Epithelial cell of prostate (primary cell): ENCODE results near the gene STK17A.

Experiments used
- DNase-seq: peaks from one replicate; pipeline ENCODE4 v3.0.0-alpha.2; 2011; ENCODE audit warnings: low read depth, low spot score
- H3K27ac ChIP-seq: fragments of 450-650 bp; 2 replicates; pipeline ENCODE4 v1.5.1; 2017; ENCODE audit warnings: mild to moderate bottlenecking

The STK17A gene

GRCh38 chr7:43582503-43583423, at the start of gene STK17A:
TSS of gene STK17A (plus strand) at chr7:43583108. CDS start at chr7:43583244, 136 bp downstream.
- DNase-seq = no peak
- peak within 1 kb of the TSS; percentile 83 for H3K27ac ChIP-seq

- no peak for DNase-seq
- H3K27ac ChIP-seq = no peak overlapping the region
Measured at GRCh38 chr7:43533801-43534479, 49.0 kb upstream of the STK17A start.

- DNase-seq = no peak
- H3K27ac ChIP-seq = no peak overlapping the region
Measured at GRCh38 chr7:43535031-43535451, 47.9 kb upstream of the STK17A start.

- DNase-seq = peak; percentile 20
- no peak overlapping the region for H3K27ac ChIP-seq
Measured at GRCh38 chr7:43535810-43536585, 46.9 kb upstream of the STK17A start.

GRCh38 chr7:43536773-43537172, 46.1 kb upstream of the STK17A start:
- H3K27ac ChIP-seq = no peak overlapping the region
- DNase-seq = no peak

- H3K27ac ChIP-seq = no peak overlapping the region
- no peak for DNase-seq
Measured at GRCh38 chr7:43537765-43538403, 45.0 kb upstream of the STK17A start.

GRCh38 chr7:43538404-43538771, 44.5 kb upstream of the STK17A start:
- no peak overlapping the region for H3K27ac ChIP-seq
- no peak for DNase-seq

GRCh38 chr7:43540471-43540870, 42.4 kb upstream of the STK17A start:
- DNase-seq = no peak
- no peak overlapping the region for H3K27ac ChIP-seq

GRCh38 chr7:43542716-43543115, 40.2 kb upstream of the STK17A start:
- no peak for DNase-seq
- no peak overlapping the region for H3K27ac ChIP-seq

- no peak for DNase-seq
- H3K27ac ChIP-seq = no peak overlapping the region
Measured at GRCh38 chr7:43546231-43546630, 36.7 kb upstream of the STK17A start.

GRCh38 chr7:43550427-43550826, 32.5 kb upstream of the STK17A start:
- no peak for DNase-seq

GRCh38 chr7:43552122-43552521, 30.8 kb upstream of the STK17A start:
- no peak overlapping the region for H3K27ac ChIP-seq
- no peak for DNase-seq

More at GRCh38 chr7:43550427-43550826, 32.5 kb upstream of the STK17A start:
- H3K27ac ChIP-seq = no peak overlapping the region

- no peak for DNase-seq
- no peak overlapping the region for H3K27ac ChIP-seq
Measured at GRCh38 chr7:43553999-43554398, 28.9 kb upstream of the STK17A start.

- no peak overlapping the region for H3K27ac ChIP-seq
- DNase-seq = no peak
Measured at GRCh38 chr7:43554423-43554822, 28.5 kb upstream of the STK17A start.

GRCh38 chr7:43557831-43558495, 24.9 kb upstream of the STK17A start:
- no peak overlapping the region for H3K27ac ChIP-seq
- no peak for DNase-seq

- peak overlapping the region; percentile 6 for H3K27ac ChIP-seq
- no peak for DNase-seq
Measured at GRCh38 chr7:43559171-43559945, 23.6 kb upstream of the STK17A start.

- H3K27ac ChIP-seq = peak overlapping the region; percentile 6
- no peak for DNase-seq
Measured at GRCh38 chr7:43559946-43560335, 23.0 kb upstream of the STK17A start.

GRCh38 chr7:43560742-43561330, 22.1 kb upstream of the STK17A start:
- no peak for DNase-seq
- no peak overlapping the region for H3K27ac ChIP-seq

GRCh38 chr7:43562383-43562782, 20.5 kb upstream of the STK17A start:
- no peak overlapping the region for H3K27ac ChIP-seq
- DNase-seq = no peak
